ENCODE data around the gene MGP.

- TF ChIP-seq, protein P1, sequence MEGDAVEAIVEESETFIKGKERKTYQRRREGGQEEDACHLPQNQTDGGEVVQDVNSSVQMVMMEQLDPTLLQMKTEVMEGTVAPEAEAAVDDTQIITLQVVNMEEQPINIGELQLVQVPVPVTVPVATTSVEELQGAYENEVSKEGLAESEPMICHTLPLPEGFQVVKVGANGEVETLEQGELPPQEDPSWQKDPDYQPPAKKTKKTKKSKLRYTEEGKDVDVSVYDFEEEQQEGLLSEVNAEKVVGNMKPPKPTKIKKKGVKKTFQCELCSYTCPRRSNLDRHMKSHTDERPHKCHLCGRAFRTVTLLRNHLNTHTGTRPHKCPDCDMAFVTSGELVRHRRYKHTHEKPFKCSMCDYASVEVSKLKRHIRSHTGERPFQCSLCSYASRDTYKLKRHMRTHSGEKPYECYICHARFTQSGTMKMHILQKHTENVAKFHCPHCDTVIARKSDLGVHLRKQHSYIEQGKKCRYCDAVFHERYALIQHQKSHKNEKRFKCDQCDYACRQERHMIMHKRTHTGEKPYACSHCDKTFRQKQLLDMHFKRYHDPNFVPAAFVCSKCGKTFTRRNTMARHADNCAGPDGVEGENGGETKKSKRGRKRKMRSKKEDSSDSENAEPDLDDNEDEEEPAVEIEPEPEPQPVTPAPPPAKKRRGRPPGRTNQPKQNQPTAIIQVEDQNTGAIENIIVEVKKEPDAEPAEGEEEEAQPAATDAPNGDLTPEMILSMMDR (IDR thresholded peaks at IDR 0.05): no peak
- TF ChIP-seq REST (IDR thresholded peaks at IDR 0.05; ENCODE audit: insufficient read depth in 1 of 2, low read depth in 2 of 2, low read length in 1 of 2) (no peak), TCF7L2 (IDR thresholded peaks at IDR 0.05; ENCODE audit: low read depth, low read length) (no peak), POLR2AphosphoS5 (IDR thresholded peaks at IDR 0.05; ENCODE audit: low read depth, low read length) (no peak)
These were observed 20.5 kb upstream of the MGP start for GRCh38 chr12:14906114-14906513.

All from Panc1 (cell line).